ENCODE measurements around the gene MGLL. TPM values are rescaled to one million over a fixed set of nuclear protein-coding genes. Genes with fewer than 3 reads are reported as not detected.
A peak's percentile ranks its signal among the peaks of the same experiment; 100 is the strongest.

Gene MGLL
- total RNA-seq, 4 donors from 2014 or later, result 36.7 to 146 (median 73.5) TPM

DNA sequence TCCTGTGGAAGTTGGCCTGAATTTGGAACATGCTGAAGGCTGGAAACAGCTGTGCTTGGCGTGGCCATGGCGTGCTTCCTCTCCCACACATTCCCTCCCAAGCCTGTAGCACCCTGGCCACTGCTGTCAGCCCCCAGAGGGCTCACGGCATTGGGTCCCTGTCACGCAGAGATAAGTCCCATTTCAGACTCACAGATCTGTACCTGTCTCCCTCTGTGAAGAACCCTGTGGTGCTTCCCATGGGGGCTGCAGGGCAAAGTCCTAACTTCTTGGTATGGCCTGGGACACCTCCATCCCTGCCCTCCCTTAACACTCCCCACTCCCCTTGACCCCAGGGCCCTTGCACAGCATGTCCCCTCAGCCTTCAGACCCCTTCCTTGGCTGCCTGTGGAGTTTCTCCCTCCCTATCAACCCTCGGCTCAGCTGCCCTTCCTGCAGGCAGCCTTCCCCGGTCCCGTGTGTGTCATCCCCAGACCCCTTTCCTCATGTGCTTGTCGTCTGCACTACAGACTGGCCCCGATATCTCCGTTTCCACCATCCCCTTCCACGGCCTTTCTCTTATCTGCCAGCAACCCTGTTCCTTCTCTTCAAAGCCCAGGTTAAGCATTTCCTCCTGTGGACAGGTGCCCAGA, 120.9 kb downstream of the MGLL start:
- Histone ChIP-seq H3K27ac (peak overlapping the region in 3 of 4 donors; percentile 33 to 51 (median 43)), H3K36me3 (peaks cover 0 to 55% (median 0%) of the 10 kb centered on the region in 3 donors), H3K4me3 (no peak overlapping the region), H3K4me1 (peaks cover 13 to 62% (median 49%) of the 10 kb centered on the region in 3 donors), H3K9me3 (no peaks in the 10 kb centered on the region), H3K27me3 (no peaks in the 10 kb centered on the region)
- intact Hi-C loops (cut with DNase I), result loop anchor here (10.0 kb wide), 1 partner anchor 123 kb away; the partner anchor contains the start of gene MGLL
- no peak for TF ChIP-seq POLR2A (IDR thresholded peaks at IDR 0.05)
- DNase-seq, result no peak
- 75 to 76% methylated on average over 11 of the region's 11 CpGs for WGBS, 2 donors

DNA sequence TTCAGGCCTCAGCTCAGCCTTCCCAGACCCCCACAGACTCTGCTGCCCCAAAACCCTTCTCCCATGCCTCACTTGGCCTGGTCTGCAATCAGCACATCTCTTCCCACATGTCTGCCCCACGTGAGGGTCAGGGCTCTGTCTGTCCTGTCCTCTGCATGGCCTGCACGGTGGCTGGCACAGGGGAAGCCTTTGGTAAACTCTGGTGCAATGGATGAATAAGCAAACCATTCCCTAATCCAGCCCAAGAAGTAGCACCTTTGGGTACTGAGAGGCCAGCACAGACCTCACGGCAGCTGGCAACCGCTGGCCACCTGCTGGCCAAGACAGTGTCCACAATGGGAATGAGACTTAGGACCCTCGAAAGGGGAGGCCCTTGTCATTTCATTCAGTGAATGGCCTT, 121.9 kb downstream of the MGLL start:
- peak overlapping the region in 2 of 4 donors; percentile 31 to 91 for H3K27ac ChIP-seq
- intact Hi-C loops (cut with DNase I), result loop anchor here (10.0 kb wide), 1 partner anchor 124 kb away; the partner anchor contains the start of gene MGLL
- WGBS, 2 donors, result 67 to 90% methylated on average over 1 to 2 of the region's 5 CpGs
- no peak for DNase-seq
- H3K4me1 ChIP-seq, result peaks cover 14 to 67% (median 49%) of the 10 kb centered on the region in 3 donors
- peaks cover 0 to 46% (median 0%) of the 10 kb centered on the region in 3 donors for H3K36me3 ChIP-seq
- H3K27me3 ChIP-seq, result no peaks in the 10 kb centered on the region
- TF ChIP-seq, protein P1, sequence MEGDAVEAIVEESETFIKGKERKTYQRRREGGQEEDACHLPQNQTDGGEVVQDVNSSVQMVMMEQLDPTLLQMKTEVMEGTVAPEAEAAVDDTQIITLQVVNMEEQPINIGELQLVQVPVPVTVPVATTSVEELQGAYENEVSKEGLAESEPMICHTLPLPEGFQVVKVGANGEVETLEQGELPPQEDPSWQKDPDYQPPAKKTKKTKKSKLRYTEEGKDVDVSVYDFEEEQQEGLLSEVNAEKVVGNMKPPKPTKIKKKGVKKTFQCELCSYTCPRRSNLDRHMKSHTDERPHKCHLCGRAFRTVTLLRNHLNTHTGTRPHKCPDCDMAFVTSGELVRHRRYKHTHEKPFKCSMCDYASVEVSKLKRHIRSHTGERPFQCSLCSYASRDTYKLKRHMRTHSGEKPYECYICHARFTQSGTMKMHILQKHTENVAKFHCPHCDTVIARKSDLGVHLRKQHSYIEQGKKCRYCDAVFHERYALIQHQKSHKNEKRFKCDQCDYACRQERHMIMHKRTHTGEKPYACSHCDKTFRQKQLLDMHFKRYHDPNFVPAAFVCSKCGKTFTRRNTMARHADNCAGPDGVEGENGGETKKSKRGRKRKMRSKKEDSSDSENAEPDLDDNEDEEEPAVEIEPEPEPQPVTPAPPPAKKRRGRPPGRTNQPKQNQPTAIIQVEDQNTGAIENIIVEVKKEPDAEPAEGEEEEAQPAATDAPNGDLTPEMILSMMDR (IDR thresholded peaks at IDR 0.05), result no peak
- TF ChIP-seq POLR2A (IDR thresholded peaks at IDR 0.05), result no peak
- no peak overlapping the region for H3K4me3 ChIP-seq
- no peaks in the 10 kb centered on the region for H3K9me3 ChIP-seq

GRCh38 chr3:127699416-127700300, 122.7 kb downstream of the MGLL start:
- peak overlapping the region in 3 of 4 donors; percentile 62 to 91 (median 86) for H3K27ac ChIP-seq
- H3K36me3 ChIP-seq, result peaks cover 0 to 46% (median 0%) of the 10 kb centered on the region in 3 donors
- no peaks in the 10 kb centered on the region for H3K9me3 ChIP-seq
- H3K4me1 ChIP-seq, result peaks cover 14 to 67% (median 49%) of the 10 kb centered on the region in 3 donors
- H3K27me3 ChIP-seq, result no peaks in the 10 kb centered on the region
- intact Hi-C loops (cut with DNase I), result loop anchor here (10.0 kb wide), 1 partner anchor 125 kb away; the partner anchor contains the start of gene MGLL
- TF ChIP-seq, protein P1 (IDR thresholded peaks at IDR 0.05), result no peak
- no peak for TF ChIP-seq POLR2A (IDR thresholded peaks at IDR 0.05)
- H3K4me3 ChIP-seq, result no peak overlapping the region
- DNase-seq, result no peak
- WGBS, 2 donors, result 67 to 82% methylated on average over 6 to 8 of the region's 9 CpGs

- 78 to 80% methylated on average over 4 of the region's 6 CpGs for WGBS, 2 donors
- Histone ChIP-seq H3K4me1 (peaks cover 14 to 67% (median 49%) of the 10 kb centered on the region in 3 donors), H3K36me3 (peaks cover 0 to 44% (median 0%) of the 10 kb centered on the region in 3 donors), H3K9me3 (no peaks in the 10 kb centered on the region), H3K27ac (peak overlapping the region; percentile 72 to 94 (median 88)), H3K4me3 (no peak overlapping the region), H3K27me3 (no peaks in the 10 kb centered on the region)
- TF ChIP-seq, protein P1 (IDR thresholded peaks at IDR 0.05), result no peak
- TF ChIP-seq POLR2A (IDR thresholded peaks at IDR 0.05), result no peak
- no peak for DNase-seq
- intact Hi-C loops (cut with DNase I), result no loop called here
Observed at GRCh38 chr3:127698691-127699415, 123.5 kb downstream of the MGLL start.

DNA sequence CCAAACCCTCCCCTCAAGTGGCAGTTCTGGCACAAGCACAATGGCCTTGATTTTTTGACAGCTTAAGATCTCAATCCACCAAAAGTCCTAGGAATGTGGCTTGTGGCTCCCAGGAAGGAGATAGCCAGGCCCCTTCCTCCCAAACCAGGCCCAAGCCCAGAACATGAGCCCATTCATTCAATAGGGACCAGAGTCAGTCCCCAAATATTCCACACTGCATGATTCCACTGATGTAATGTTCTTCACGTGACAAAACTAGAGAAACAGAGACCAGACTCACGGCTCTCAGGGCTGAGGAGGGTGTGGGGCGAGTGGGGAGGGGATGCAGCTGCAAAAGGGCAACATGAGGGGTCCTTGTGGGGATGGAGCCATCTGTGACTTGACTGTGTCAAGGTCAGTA, 124.0 kb downstream of the MGLL start:
- WGBS, 2 donors, result 53 to 80% methylated on average over 3 of the region's 3 CpGs
- DNase-seq, result no peak
- Histone ChIP-seq H3K36me3 (peaks cover 0 to 45% (median 0%) of the 10 kb centered on the region in 3 donors), H3K4me3 (no peak overlapping the region), H3K27ac (peak overlapping the region; percentile 72 to 94 (median 88)), H3K4me1 (peaks cover 14 to 67% (median 49%) of the 10 kb centered on the region in 3 donors), H3K9me3 (no peaks in the 10 kb centered on the region), H3K27me3 (no peaks in the 10 kb centered on the region)
- intact Hi-C loops (cut with DNase I), result no loop called here
- TF ChIP-seq POLR2A (IDR thresholded peaks at IDR 0.05), result no peak
- TF ChIP-seq, protein P1 (IDR thresholded peaks at IDR 0.05), result no peak

Measured in esophagus squamous epithelium (tissue), 5 donors.